ENCODE measurements around the gene DHX35.

DNA sequence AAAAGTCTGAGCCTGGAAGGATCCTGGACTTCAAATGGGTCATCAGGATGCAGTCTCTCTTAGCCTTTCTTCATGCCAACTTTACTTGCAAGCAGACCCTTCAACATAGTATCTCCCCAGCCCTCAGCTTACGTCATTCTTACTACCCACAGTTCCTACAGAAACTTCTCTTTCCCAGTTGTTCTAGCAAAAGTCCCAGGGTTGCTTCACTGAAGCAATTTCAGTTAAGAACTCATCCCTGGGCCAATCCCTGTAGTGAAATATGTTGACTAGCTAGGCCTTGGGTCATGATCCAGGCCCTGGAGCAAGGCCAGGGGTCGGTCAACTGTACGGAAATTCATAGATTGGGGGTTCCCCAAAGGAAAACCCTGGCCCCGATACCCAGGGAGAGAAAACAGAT, 44.5 kb upstream of the DHX35 start:
- TF ChIP-seq, protein P1, sequence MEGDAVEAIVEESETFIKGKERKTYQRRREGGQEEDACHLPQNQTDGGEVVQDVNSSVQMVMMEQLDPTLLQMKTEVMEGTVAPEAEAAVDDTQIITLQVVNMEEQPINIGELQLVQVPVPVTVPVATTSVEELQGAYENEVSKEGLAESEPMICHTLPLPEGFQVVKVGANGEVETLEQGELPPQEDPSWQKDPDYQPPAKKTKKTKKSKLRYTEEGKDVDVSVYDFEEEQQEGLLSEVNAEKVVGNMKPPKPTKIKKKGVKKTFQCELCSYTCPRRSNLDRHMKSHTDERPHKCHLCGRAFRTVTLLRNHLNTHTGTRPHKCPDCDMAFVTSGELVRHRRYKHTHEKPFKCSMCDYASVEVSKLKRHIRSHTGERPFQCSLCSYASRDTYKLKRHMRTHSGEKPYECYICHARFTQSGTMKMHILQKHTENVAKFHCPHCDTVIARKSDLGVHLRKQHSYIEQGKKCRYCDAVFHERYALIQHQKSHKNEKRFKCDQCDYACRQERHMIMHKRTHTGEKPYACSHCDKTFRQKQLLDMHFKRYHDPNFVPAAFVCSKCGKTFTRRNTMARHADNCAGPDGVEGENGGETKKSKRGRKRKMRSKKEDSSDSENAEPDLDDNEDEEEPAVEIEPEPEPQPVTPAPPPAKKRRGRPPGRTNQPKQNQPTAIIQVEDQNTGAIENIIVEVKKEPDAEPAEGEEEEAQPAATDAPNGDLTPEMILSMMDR (conservative IDR thresholded peaks at IDR 0.05; ENCODE audit: low read depth in 2 of 2) = no peak
- TF ChIP-seq POLR2AphosphoS5 (IDR thresholded peaks at IDR 0.05; ENCODE audit: low read depth) = no peak
- TF ChIP-seq, protein P2, sequence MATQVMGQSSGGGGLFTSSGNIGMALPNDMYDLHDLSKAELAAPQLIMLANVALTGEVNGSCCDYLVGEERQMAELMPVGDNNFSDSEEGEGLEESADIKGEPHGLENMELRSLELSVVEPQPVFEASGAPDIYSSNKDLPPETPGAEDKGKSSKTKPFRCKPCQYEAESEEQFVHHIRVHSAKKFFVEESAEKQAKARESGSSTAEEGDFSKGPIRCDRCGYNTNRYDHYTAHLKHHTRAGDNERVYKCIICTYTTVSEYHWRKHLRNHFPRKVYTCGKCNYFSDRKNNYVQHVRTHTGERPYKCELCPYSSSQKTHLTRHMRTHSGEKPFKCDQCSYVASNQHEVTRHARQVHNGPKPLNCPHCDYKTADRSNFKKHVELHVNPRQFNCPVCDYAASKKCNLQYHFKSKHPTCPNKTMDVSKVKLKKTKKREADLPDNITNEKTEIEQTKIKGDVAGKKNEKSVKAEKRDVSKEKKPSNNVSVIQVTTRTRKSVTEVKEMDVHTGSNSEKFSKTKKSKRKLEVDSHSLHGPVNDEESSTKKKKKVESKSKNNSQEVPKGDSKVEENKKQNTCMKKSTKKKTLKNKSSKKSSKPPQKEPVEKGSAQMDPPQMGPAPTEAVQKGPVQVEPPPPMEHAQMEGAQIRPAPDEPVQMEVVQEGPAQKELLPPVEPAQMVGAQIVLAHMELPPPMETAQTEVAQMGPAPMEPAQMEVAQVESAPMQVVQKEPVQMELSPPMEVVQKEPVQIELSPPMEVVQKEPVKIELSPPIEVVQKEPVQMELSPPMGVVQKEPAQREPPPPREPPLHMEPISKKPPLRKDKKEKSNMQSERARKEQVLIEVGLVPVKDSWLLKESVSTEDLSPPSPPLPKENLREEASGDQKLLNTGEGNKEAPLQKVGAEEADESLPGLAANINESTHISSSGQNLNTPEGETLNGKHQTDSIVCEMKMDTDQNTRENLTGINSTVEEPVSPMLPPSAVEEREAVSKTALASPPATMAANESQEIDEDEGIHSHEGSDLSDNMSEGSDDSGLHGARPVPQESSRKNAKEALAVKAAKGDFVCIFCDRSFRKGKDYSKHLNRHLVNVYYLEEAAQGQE (IDR thresholded peaks at IDR 0.05; ENCODE audit: unreplicated experiment) = no peak
